ENCODE data around the gene LIMS4. TPM values are rescaled to one million over a fixed set of nuclear protein-coding genes. Genes with fewer than 3 reads are reported as not detected.
"Not testable (repeated sequence)": the region's sequence is repeated elsewhere in the genome, so short reads cannot be mapped to it uniquely, and the experiment has no call there.

Gene LIMS4
- total and polyA plus RNA-seq, 5 experiments from 2014 or later = 0.23 to 0.91 (median 0.73) TPM; not detected in 1

DNA sequence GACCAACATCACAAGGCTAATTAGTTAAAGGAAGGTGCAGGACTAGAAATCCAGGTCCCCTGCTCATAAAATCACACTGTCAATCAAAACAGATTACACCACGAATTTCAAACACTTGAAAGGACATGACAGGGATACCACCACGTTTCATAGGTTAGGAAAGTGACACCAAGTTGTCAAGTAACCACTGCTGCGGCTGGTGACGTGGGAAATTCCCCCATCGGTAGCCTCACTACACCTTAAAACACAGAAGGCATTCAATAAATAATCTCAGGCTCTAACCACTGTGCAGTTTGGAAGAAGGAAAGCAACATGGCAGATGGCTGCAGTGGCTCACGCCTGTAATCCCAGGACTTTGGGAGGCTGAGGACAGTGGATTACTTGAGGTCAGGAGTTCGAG, 3.7 kb downstream of the LIMS4 start:
- H3K4me3 Mint-ChIP-seq, H3K36me3 Mint-ChIP-seq, H3K4me1 Mint-ChIP-seq, H3K27ac Mint-ChIP-seq, H3K27me3 Mint-ChIP-seq, ATAC-seq, H3K9me3 Mint-ChIP-seq, DNase-seq, POLR2A ChIA-PET: not testable (repeated sequence)

- H3K27ac Mint-ChIP-seq, H3K36me3 Mint-ChIP-seq, H3K4me3 Mint-ChIP-seq, H3K9me3 Mint-ChIP-seq, H3K27me3 Mint-ChIP-seq, ATAC-seq, POLR2A ChIA-PET, DNase-seq, H3K4me1 Mint-ChIP-seq: not testable (repeated sequence)
Observed at GRCh38 chr2:110465312-110465711, 7.3 kb downstream of the LIMS4 start.

GRCh38 chr2:110462458-110462857, 10.2 kb downstream of the LIMS4 start:
- H3K36me3 Mint-ChIP-seq, ATAC-seq, H3K27ac Mint-ChIP-seq, H3K4me3 Mint-ChIP-seq, DNase-seq, H3K9me3 Mint-ChIP-seq, H3K4me1 Mint-ChIP-seq, POLR2A ChIA-PET, H3K27me3 Mint-ChIP-seq: not testable (repeated sequence)

DNA sequence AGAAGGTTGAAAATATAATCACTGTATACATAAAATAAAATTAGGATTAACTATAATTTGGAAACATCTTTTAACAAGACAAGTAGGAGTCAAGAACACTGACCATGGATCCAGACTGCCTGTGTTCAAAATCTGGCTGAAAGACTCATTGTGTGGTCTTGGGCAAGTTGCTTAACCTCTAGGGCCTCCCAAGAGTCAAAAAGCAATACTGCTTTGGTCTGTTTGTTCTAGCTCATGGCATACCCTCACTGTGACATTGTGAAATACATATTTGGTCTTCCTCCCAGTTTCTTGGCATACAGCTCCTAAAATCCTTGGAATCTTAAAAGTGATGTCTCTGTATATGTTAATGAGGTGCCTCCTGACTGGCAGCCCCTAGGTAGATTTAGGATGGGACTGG, 12.3 kb downstream of the LIMS4 start:
- H3K27me3 Mint-ChIP-seq, DNase-seq, H3K4me1 Mint-ChIP-seq, H3K27ac Mint-ChIP-seq, H3K4me3 Mint-ChIP-seq, ATAC-seq, POLR2A ChIA-PET, H3K36me3 Mint-ChIP-seq, H3K9me3 Mint-ChIP-seq: not testable (repeated sequence)

DNA sequence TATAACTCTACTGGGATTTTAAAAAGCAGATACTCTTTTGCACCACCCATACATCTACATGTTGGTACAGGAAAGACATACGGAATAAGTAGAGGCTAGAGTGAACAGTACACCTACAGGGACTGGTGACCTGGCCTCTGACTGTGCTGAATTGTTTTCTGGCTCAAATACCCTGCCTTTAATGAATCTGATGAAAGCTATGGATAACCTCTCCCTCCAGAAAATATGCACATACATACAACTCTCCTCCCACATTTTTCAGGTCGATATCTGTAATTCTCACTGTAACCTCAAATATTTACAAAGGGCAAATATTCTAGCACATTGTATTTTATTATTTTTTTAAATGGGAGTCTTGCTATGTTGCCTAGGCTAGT, 15.4 kb downstream of the LIMS4 start:
- POLR2A ChIA-PET, H3K36me3 Mint-ChIP-seq, H3K9me3 Mint-ChIP-seq, H3K4me3 Mint-ChIP-seq, H3K4me1 Mint-ChIP-seq, H3K27me3 Mint-ChIP-seq, DNase-seq, ATAC-seq, H3K27ac Mint-ChIP-seq: not testable (repeated sequence)

- H3K4me1 Mint-ChIP-seq, DNase-seq, POLR2A ChIA-PET, H3K4me3 Mint-ChIP-seq, H3K27me3 Mint-ChIP-seq, H3K36me3 Mint-ChIP-seq, ATAC-seq, H3K27ac Mint-ChIP-seq, H3K9me3 Mint-ChIP-seq: not testable (repeated sequence)
Observed at GRCh38 chr2:110456291-110457213, 16.1 kb downstream of the LIMS4 start.

DNA sequence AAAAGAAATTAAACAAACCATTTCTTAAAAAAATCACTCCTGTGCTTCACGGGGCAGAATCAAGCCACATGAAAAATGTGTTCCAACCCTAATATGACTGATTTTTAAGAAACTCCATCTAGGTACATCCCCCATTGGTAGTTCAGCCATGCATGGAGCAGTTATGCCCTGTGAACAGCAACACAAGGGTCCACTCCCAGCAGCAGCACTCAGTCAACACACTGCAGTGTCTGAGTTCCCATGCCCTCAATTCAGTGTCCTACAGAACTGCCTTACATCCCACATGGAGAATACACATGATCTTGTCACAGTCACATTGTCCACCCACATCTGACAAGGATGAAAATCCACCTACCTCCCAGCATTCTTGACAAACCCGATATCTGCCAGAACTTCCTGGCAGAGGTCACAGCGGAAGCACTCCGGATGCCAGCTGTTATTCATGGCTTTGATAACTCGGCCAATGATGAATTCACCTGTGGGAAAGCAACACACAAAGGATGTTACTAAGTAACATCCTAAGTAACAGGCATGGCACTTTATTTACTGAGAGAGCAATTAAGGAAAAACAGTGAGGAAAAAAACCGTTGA, 17.4 kb downstream of the LIMS4 start:
- POLR2A ChIA-PET, H3K4me1 Mint-ChIP-seq, DNase-seq, H3K9me3 Mint-ChIP-seq, H3K36me3 Mint-ChIP-seq, H3K4me3 Mint-ChIP-seq, H3K27me3 Mint-ChIP-seq, ATAC-seq, H3K27ac Mint-ChIP-seq: not testable (repeated sequence)

- H3K27ac Mint-ChIP-seq, H3K27me3 Mint-ChIP-seq, H3K4me1 Mint-ChIP-seq, H3K9me3 Mint-ChIP-seq, H3K36me3 Mint-ChIP-seq, DNase-seq, ATAC-seq, POLR2A ChIA-PET, H3K4me3 Mint-ChIP-seq: not testable (repeated sequence)
Observed at GRCh38 chr2:110450951-110451350, 21.7 kb downstream of the LIMS4 start.

GRCh38 chr2:110449127-110449947, 23.3 kb downstream of the LIMS4 start:
- H3K9me3 Mint-ChIP-seq, H3K36me3 Mint-ChIP-seq, H3K27ac Mint-ChIP-seq, ATAC-seq, POLR2A ChIA-PET, H3K4me3 Mint-ChIP-seq, H3K27me3 Mint-ChIP-seq, DNase-seq, H3K4me1 Mint-ChIP-seq: not testable (repeated sequence)

GRCh38 chr2:110446644-110447043, 26.0 kb downstream of the LIMS4 start:
- DNase-seq, H3K4me3 Mint-ChIP-seq, H3K9me3 Mint-ChIP-seq, ATAC-seq, H3K4me1 Mint-ChIP-seq, POLR2A ChIA-PET, H3K27me3 Mint-ChIP-seq, H3K27ac Mint-ChIP-seq, H3K36me3 Mint-ChIP-seq: not testable (repeated sequence)

GRCh38 chr2:110443305-110444005, 29.2 kb downstream of the LIMS4 start:
- H3K4me3 Mint-ChIP-seq, POLR2A ChIA-PET, ATAC-seq, H3K36me3 Mint-ChIP-seq, H3K27ac Mint-ChIP-seq, DNase-seq, H3K27me3 Mint-ChIP-seq, H3K9me3 Mint-ChIP-seq, H3K4me1 Mint-ChIP-seq: not testable (repeated sequence)

DNA sequence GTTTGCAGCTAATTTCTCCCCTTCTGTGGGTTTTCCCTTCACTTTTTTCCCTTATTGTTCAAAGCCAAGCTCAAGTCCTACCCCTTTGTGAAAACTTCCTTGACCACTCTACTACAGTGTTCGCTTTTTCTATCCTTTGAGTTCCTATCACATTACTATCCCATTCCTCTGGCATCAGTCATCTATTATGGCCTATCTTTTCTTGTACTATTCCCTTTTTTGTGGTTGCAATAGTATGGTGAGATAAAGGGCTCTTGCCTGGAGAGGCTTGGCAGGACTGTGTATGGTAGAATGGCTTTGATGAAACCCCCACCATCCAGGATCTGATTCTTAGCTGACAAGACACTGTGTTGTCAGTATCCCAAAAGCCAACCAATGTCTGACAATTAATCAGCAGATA, 30.7 kb downstream of the LIMS4 start:
- H3K4me1 Mint-ChIP-seq, DNase-seq, ATAC-seq, H3K36me3 Mint-ChIP-seq, H3K4me3 Mint-ChIP-seq, POLR2A ChIA-PET, H3K9me3 Mint-ChIP-seq, H3K27me3 Mint-ChIP-seq, H3K27ac Mint-ChIP-seq: not testable (repeated sequence)

DNA sequence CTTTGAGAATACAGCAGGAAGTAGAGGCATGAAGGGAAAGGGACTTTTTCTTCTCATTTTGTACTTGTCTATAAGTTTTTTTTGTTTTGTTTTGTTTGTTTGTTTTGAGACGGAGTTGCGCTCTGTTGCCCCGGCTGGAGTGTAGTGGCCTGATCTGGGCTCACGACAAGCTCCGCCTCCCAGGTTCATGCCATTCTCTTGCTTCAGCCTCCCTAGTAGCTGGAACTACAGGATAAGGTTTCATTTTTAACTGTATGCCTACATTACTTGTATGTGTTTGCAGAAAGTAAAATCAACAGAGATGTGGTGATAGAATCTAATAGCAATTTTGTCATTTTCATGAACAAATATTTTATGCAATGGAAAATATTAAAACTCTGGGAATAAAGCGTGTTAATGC, 38.1 kb downstream of the LIMS4 start:
- DNase-seq, H3K4me1 Mint-ChIP-seq, ATAC-seq, H3K27ac Mint-ChIP-seq, H3K27me3 Mint-ChIP-seq, H3K9me3 Mint-ChIP-seq, H3K36me3 Mint-ChIP-seq, POLR2A ChIA-PET, H3K4me3 Mint-ChIP-seq: not testable (repeated sequence)

All from naive thymus-derived CD8-positive, alpha-beta T cell (primary cell).